Neural progenitor cell (in vitro differentiated cells): ENCODE results near the gene DYNLT5. TPM values are rescaled to one million over a fixed set of nuclear protein-coding genes. Genes with fewer than 3 reads are reported as not detected.

Experiments used
- DNase-seq: peaks from one replicate; pipeline ENCODE4 v3.0.0-alpha.2; 2016; ENCODE audit warnings: low spot score
- H2AFZ ChIP-seq: fragments of 200-600 bp; sonication (generic); replicated peaks from 2 replicates; pipeline ENCODE4 v1.6.1; 2016; ENCODE audit warnings: antibody characterized with exemption
- H3F3A ChIP-seq: fragments of 200-600 bp; sonication (generic); 2 replicates; pipeline ENCODE4 v1.6.1; 2016; ENCODE audit warnings: antibody characterized with exemption, low read depth
- H3K27ac ChIP-seq: fragments of 200-600 bp; sonication (generic); 2 replicates; pipeline ENCODE4 v1.5.1; 2016; ENCODE audit warnings: mild to moderate bottlenecking
- H3K27me3 ChIP-seq: fragments of 200-600 bp; sonication (generic); 2 replicates; pipeline ENCODE4 v1.6.1; 2016; ENCODE audit warnings: mild to moderate bottlenecking, moderate library complexity
- H3K36me3 ChIP-seq: fragments of 200-600 bp; sonication (generic); 2 replicates; pipeline ENCODE4 v1.5.1; 2016
- H3K4me1 ChIP-seq: fragments of 200-600 bp; sonication (generic); 2 replicates; pipeline ENCODE4 v1.6.1; 2016; ENCODE audit warnings: mixed run types
- H3K4me2 ChIP-seq: fragments of 200-600 bp; sonication (generic); 2 replicates; pipeline ENCODE4 v1.6.1; 2016
- H3K4me3 ChIP-seq: fragments of 200-600 bp; sonication (generic); 2 replicates; pipeline ENCODE4 v1.5.1; 2016
- H3K79me2 ChIP-seq: fragments of 200-600 bp; sonication (generic); 2 replicates; pipeline ENCODE4 v1.6.1; 2016; ENCODE audit warnings: low read depth
- H3K9ac ChIP-seq: fragments of 200-600 bp; sonication (generic); 2 replicates; pipeline ENCODE4 v1.6.1; 2016
- H3K9me3 ChIP-seq: fragments of 200-600 bp; sonication (generic); 2 replicates; pipeline ENCODE4 v1.5.1; 2016; ENCODE audit warnings: low read depth
- H4K20me1 ChIP-seq: fragments of 200-600 bp; sonication (generic); 2 replicates; pipeline ENCODE4 v1.6.1; 2016; ENCODE audit warnings: low read depth
- H3K27ac Mint-ChIP-seq: 3 replicates; pipeline ENCODE4 v1.8.0; 2021; ENCODE audit warnings: mixed read lengths
- H3K27me3 Mint-ChIP-seq: 2 replicates; pipeline ENCODE4 v1.8.0; 2022; ENCODE audit warnings: low read depth, mild to moderate bottlenecking, inconsistent platforms, moderate library complexity, mixed read lengths; ENCODE audit not compliant: insufficient read depth
- H3K36me3 Mint-ChIP-seq: 3 replicates; pipeline ENCODE4 v1.8.0; 2021; ENCODE audit warnings: mixed read lengths
- H3K4me1 Mint-ChIP-seq: 3 replicates; pipeline ENCODE4 v1.8.0; 2021; ENCODE audit warnings: mixed read lengths
- H3K4me3 Mint-ChIP-seq: 3 replicates; pipeline ENCODE4 v1.8.0; 2021; ENCODE audit warnings: mild to moderate bottlenecking, moderate library complexity, mixed read lengths
- H3K9me3 Mint-ChIP-seq: 3 replicates; pipeline ENCODE4 v1.8.0; 2020; ENCODE audit warnings: mixed read lengths
- EZH2 ChIP-seq: fragments of 200-600 bp; sonication (generic); IDR thresholded peaks from 2 replicates; pipeline ENCODE4 v1.6.1; 2017; ENCODE audit warnings: antibody characterized with exemption, mild to moderate bottlenecking, moderate library complexity
- EZH2phosphoT487 ChIP-seq: fragments of 200-600 bp; sonication (generic); IDR thresholded peaks from 2 replicates; pipeline ENCODE4 v1.6.1; 2017; ENCODE audit warnings: antibody characterized with exemption
- total RNA-seq: library from RNA; depleted of rRNA; stranded (reverse); fragments of >200 nt; gene quantifications from 2 replicates; pipeline ENCODE4 v1.2.3, GENCODE V29; 2015; ENCODE audit warnings: low replicate concordance
- TF ChIP-seq, protein P1 (sequence below): fragments of 200-600 bp; sonication (generic); IDR thresholded peaks from 2 replicates; pipeline ENCODE4 v1.5.1; 2017; ENCODE audit warnings: antibody characterized with exemption, mild to moderate bottlenecking

DYNLT5 gene
- total RNA-seq, 1 donor from 2014 or later: 0.22 TPM

DNA sequence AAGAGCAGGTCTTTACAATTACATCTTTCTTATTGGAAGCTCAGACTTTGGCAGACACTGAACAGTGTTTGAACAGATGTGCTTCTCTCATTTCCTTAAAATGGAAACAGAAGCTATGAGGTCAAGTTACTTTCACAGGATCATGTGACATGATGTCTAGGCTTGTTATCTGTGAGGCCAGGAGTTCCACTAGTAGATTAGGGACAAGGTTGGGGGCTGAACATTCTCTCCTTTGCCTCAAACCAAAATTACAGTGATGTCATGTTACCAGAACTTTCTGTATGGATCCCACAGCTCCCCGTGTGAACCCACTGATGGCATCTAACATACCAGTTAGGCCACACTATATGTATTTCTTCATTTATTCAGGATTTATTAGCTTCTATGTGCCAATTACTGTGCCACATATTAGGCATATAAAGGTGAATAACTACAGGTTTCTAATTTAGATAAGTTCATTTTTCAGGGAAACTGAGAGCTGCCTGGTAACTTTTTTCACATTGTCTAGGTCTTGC, 6.0 kb downstream of the DYNLT5 start:
- Mint-ChIP-seq H3K36me3 (no peaks in the 10 kb centered on the region), H3K9me3 (peaks cover 3% of the 10 kb centered on the region), H3K27me3 (no peaks in the 10 kb centered on the region), H3K4me1 (peaks cover 3% of the 10 kb centered on the region), H3K4me3 (no peak overlapping the region), H3K27ac (no peak overlapping the region)
- no peaks in the 10 kb centered on the region for H3K79me2 ChIP-seq
- TF ChIP-seq EZH2phosphoT487 (no peak), EZH2 (no peak)
- TF ChIP-seq, protein P1, sequence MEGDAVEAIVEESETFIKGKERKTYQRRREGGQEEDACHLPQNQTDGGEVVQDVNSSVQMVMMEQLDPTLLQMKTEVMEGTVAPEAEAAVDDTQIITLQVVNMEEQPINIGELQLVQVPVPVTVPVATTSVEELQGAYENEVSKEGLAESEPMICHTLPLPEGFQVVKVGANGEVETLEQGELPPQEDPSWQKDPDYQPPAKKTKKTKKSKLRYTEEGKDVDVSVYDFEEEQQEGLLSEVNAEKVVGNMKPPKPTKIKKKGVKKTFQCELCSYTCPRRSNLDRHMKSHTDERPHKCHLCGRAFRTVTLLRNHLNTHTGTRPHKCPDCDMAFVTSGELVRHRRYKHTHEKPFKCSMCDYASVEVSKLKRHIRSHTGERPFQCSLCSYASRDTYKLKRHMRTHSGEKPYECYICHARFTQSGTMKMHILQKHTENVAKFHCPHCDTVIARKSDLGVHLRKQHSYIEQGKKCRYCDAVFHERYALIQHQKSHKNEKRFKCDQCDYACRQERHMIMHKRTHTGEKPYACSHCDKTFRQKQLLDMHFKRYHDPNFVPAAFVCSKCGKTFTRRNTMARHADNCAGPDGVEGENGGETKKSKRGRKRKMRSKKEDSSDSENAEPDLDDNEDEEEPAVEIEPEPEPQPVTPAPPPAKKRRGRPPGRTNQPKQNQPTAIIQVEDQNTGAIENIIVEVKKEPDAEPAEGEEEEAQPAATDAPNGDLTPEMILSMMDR: no peak
- no peak overlapping the region for H3K4me3 ChIP-seq
- DNase-seq: no peak
- no peaks in the 10 kb centered on the region for H3K4me1 ChIP-seq
- H3K4me2 ChIP-seq: no peak overlapping the region
- peaks cover 6% of the 10 kb centered on the region for H3K27me3 ChIP-seq
- no peaks in the 10 kb centered on the region for H3F3A ChIP-seq
- no peaks in the 10 kb centered on the region for H3K36me3 ChIP-seq
- H3K9ac ChIP-seq: no peak overlapping the region
- H3K27ac ChIP-seq: no peak overlapping the region
- H4K20me1 ChIP-seq: no peaks in the 10 kb centered on the region
- H3K9me3 ChIP-seq: no peaks in the 10 kb centered on the region
- H2AFZ ChIP-seq: no peak overlapping the region

- H2AFZ ChIP-seq: no peak overlapping the region
- peaks cover 3% of the 10 kb centered on the region for H3K4me1 Mint-ChIP-seq
- H3F3A ChIP-seq: no peaks in the 10 kb centered on the region
- TF ChIP-seq EZH2 (no peak), EZH2phosphoT487 (no peak)
- TF ChIP-seq, protein P1: no peak
- no peaks in the 10 kb centered on the region for H3K4me1 ChIP-seq
- H3K27ac ChIP-seq: no peak overlapping the region
- H3K9me3 Mint-ChIP-seq: peaks cover 6% of the 10 kb centered on the region
- no peak overlapping the region for H3K4me3 ChIP-seq
- H3K4me3 Mint-ChIP-seq: no peak overlapping the region
- H3K36me3 Mint-ChIP-seq: no peaks in the 10 kb centered on the region
- no peaks in the 10 kb centered on the region for H3K79me2 ChIP-seq
- H3K27ac Mint-ChIP-seq: no peak overlapping the region
- H3K4me2 ChIP-seq: no peak overlapping the region
- no peaks in the 10 kb centered on the region for H3K27me3 ChIP-seq
- DNase-seq: no peak
- no peaks in the 10 kb centered on the region for H3K9me3 ChIP-seq
- no peaks in the 10 kb centered on the region for H4K20me1 ChIP-seq
- H3K9ac ChIP-seq: no peak overlapping the region
- no peaks in the 10 kb centered on the region for H3K36me3 ChIP-seq
- no peaks in the 10 kb centered on the region for H3K27me3 Mint-ChIP-seq
Measured at GRCh38 chr1:66760506-66760905, 8.2 kb downstream of the DYNLT5 start.

DNA sequence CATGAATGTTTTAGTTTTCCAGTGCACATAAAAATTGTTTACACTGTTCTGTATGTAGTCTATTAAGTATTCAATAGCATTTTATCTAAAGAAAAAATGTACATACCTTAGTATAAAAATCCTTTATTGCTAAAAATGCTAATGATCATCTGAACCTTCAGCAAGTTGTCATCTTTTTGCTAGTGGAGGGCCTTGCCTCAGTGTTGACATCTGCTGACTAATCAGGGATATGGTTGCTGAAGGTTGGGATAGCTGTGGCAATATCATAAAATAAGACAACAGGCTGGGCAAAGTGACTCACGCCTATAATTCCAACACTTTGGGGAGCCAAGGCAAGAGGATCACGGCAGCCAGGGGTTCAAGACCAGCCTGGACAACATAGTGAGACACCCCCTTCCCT, 9.0 kb downstream of the DYNLT5 start:
- DNase-seq: no peak
- no peak for TF ChIP-seq EZH2phosphoT487
- TF ChIP-seq, protein P1: no peak
- no peak for TF ChIP-seq EZH2
- no peaks in the 10 kb centered on the region for H3K36me3 ChIP-seq
- no peaks in the 10 kb centered on the region for H3K79me2 ChIP-seq
- H3K27me3 Mint-ChIP-seq: peaks cover 3% of the 10 kb centered on the region
- no peaks in the 10 kb centered on the region for H3F3A ChIP-seq
- no peaks in the 10 kb centered on the region for H4K20me1 ChIP-seq
- no peaks in the 10 kb centered on the region for H3K9me3 ChIP-seq
- H3K27me3 ChIP-seq: no peaks in the 10 kb centered on the region
- peaks cover 6% of the 10 kb centered on the region for H3K9me3 Mint-ChIP-seq
- H2AFZ ChIP-seq: no peak overlapping the region
- no peak overlapping the region for H3K27ac ChIP-seq
- H3K4me1 Mint-ChIP-seq: peaks cover 3% of the 10 kb centered on the region
- H3K36me3 Mint-ChIP-seq: no peaks in the 10 kb centered on the region
- no peaks in the 10 kb centered on the region for H3K4me1 ChIP-seq
- H3K4me3 Mint-ChIP-seq: no peak overlapping the region
- H3K27ac Mint-ChIP-seq: no peak overlapping the region
- H3K9ac ChIP-seq: no peak overlapping the region
- H3K4me3 ChIP-seq: no peak overlapping the region
- no peak overlapping the region for H3K4me2 ChIP-seq
